ENCODE measurements around the gene BBS10. TPM values are rescaled to one million over a fixed set of nuclear protein-coding genes. Genes with fewer than 3 reads are reported as not detected.

The BBS10 gene
- total and polyA plus RNA-seq, 2 donors (not counting 1 experiment from before 2014, with no cell fraction given) = 1.9 to 12.9 TPM

DNA sequence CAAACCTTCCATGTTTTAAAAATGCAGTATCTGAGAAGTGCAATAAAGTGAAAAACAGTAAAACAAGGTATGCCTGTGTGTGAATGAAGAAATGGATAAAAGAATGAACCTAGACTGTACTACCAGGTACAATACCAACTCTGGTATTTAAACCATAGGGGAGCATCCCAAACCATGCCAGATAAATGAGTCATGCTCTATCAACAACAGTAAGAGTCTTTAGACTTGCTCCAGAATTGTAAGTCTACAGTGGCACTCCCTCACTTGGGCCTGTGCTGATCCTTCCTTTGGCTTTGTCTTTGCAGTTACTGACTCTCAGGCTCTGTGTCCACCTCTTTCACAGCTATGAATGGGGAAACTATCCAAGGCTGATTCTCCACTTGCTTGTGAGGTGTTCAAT is 38.1 kb downstream of the BBS10 start:
- no peak overlapping the region for H2AFZ ChIP-seq (ENCODE audit: insufficient read depth, low read depth, low read length, poor library complexity, severe bottlenecking)
- H3K36me3 ChIP-seq (replicated peaks in 1 of 2; ENCODE audit: control extremely low read depth in 1 of 2, control insufficient read depth in 1 of 2, extremely low read depth in 1 of 2, insufficient read depth in 2 of 2, low read length in 1 of 2) = no peaks in the 10 kb centered on the region
- H3K4me1 ChIP-seq (ENCODE audit: control insufficient read depth in 2 of 2, insufficient read depth in 2 of 2, low read length in 2 of 2) = no peaks in the 10 kb centered on the region
- Mint-ChIP-seq H3K27me3 (peaks cover 12% of the 10 kb centered on the region), H3K4me3 (no peak overlapping the region), H3K4me1 (peaks cover 3% of the 10 kb centered on the region), H3K9me3 (ENCODE audit: insufficient read depth) (no peaks in the 10 kb centered on the region), H3K27ac (no peak overlapping the region)
- H3K4me2 ChIP-seq (replicated peaks; ENCODE audit: low read depth, low read length, poor library complexity, severe bottlenecking) = no peak overlapping the region
- no peak for TF ChIP-seq EZH2 (IDR thresholded peaks at IDR 0.05; ENCODE audit: borderline replicate concordance, insufficient read depth, low read depth, low read length, poor library complexity, severe bottlenecking)
- TF ChIP-seq, protein P1, sequence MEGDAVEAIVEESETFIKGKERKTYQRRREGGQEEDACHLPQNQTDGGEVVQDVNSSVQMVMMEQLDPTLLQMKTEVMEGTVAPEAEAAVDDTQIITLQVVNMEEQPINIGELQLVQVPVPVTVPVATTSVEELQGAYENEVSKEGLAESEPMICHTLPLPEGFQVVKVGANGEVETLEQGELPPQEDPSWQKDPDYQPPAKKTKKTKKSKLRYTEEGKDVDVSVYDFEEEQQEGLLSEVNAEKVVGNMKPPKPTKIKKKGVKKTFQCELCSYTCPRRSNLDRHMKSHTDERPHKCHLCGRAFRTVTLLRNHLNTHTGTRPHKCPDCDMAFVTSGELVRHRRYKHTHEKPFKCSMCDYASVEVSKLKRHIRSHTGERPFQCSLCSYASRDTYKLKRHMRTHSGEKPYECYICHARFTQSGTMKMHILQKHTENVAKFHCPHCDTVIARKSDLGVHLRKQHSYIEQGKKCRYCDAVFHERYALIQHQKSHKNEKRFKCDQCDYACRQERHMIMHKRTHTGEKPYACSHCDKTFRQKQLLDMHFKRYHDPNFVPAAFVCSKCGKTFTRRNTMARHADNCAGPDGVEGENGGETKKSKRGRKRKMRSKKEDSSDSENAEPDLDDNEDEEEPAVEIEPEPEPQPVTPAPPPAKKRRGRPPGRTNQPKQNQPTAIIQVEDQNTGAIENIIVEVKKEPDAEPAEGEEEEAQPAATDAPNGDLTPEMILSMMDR (IDR thresholded peaks at IDR 0.05) = no peak
- DNase-seq (no peak), ATAC-seq (ENCODE audit: low read depth) (no peak)
- H3K9ac ChIP-seq (ENCODE audit: low read length) = no peak overlapping the region
- H3K9me3 ChIP-seq (ENCODE audit: control extremely low read depth in 1 of 3, control insufficient read depth in 2 of 3, insufficient read depth in 1 of 3, low read length in 2 of 3) = no peaks in the 10 kb centered on the region
- peaks cover 0 to 9% (median 1%) of the 10 kb centered on the region in 4 experiments for H3K27me3 ChIP-seq (replicated peaks in 1 of 4; ENCODE audit: control extremely low read depth in 1 of 4, control insufficient read depth in 3 of 4, insufficient read depth in 4 of 4, low read length in 3 of 4)
- ChIA-PET CTCF (no interaction called here), POLR2A (no interaction called here)
- no peak overlapping the region for H3K27ac ChIP-seq (ENCODE audit: low read length in 2 of 2)
- H3K4me3 ChIP-seq (ENCODE audit: control extremely low read depth in 1 of 5, extremely low read depth in 1 of 5, insufficient read depth in 1 of 5, low read depth in 2 of 5, low read length in 4 of 5) = no peak overlapping the region
- no peaks in the 10 kb centered on the region for H4K20me1 ChIP-seq (ENCODE audit: control insufficient read depth, insufficient read depth, low read length, poor library complexity, severe bottlenecking)
- intact Hi-C loops (cut with micrococcal nuclease) = no loop called here
- no peaks in the 10 kb centered on the region for H3K79me2 ChIP-seq (ENCODE audit: control insufficient read depth, insufficient read depth, low read length)

DNA sequence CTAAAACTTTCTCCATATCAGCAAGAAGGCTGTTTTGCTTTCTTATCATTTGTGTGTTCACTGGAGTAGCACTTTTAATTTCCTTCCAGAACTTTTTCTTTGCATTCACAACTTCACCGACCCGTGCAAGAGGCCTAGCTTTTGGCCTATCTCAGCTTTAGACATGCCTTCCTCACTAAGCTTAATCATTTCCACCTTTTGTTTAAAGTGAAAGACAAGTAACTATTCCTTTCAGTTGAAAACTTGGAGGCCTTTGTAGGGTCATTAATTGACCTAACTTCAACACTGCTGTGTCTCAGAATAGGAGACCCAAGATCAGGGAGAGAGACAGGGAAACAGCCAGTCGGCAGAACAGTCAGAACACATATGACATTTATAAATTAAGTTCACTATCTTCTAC is 39.3 kb downstream of the BBS10 start:
- Mint-ChIP-seq H3K4me1 (no peaks in the 10 kb centered on the region), H3K27ac (no peak overlapping the region), H3K27me3 (peaks cover 12% of the 10 kb centered on the region), H3K4me3 (no peak overlapping the region), H3K9me3 (ENCODE audit: insufficient read depth) (no peaks in the 10 kb centered on the region)
- Histone ChIP-seq H3K4me1 (ENCODE audit: control insufficient read depth in 2 of 2, insufficient read depth in 2 of 2, low read length in 2 of 2) (no peaks in the 10 kb centered on the region), H3K79me2 (ENCODE audit: control insufficient read depth, insufficient read depth, low read length) (no peaks in the 10 kb centered on the region), H3K36me3 (replicated peaks in 1 of 2; ENCODE audit: control extremely low read depth in 1 of 2, control insufficient read depth in 1 of 2, extremely low read depth in 1 of 2, insufficient read depth in 2 of 2, low read length in 1 of 2) (no peaks in the 10 kb centered on the region), H3K27me3 (replicated peaks in 1 of 4; ENCODE audit: control extremely low read depth in 1 of 4, control insufficient read depth in 3 of 4, insufficient read depth in 4 of 4, low read length in 3 of 4) (peaks cover 0 to 9% (median 1%) of the 10 kb centered on the region in 4 experiments), H2AFZ (ENCODE audit: insufficient read depth, low read depth, low read length, poor library complexity, severe bottlenecking) (no peak overlapping the region), H3K9me3 (ENCODE audit: control extremely low read depth in 1 of 3, control insufficient read depth in 2 of 3, insufficient read depth in 1 of 3, low read length in 2 of 3) (no peaks in the 10 kb centered on the region), H4K20me1 (ENCODE audit: control insufficient read depth, insufficient read depth, low read length, poor library complexity, severe bottlenecking) (no peaks in the 10 kb centered on the region), H3K9ac (ENCODE audit: low read length) (no peak overlapping the region), H3K4me2 (replicated peaks; ENCODE audit: low read depth, low read length, poor library complexity, severe bottlenecking) (no peak overlapping the region), H3K27ac (ENCODE audit: low read length in 2 of 2) (no peak overlapping the region), H3K4me3 (ENCODE audit: control extremely low read depth in 1 of 5, extremely low read depth in 1 of 5, insufficient read depth in 1 of 5, low read depth in 2 of 5, low read length in 4 of 5) (no peak overlapping the region)
- TF ChIP-seq EZH2 (IDR thresholded peaks at IDR 0.05; ENCODE audit: borderline replicate concordance, insufficient read depth, low read depth, low read length, poor library complexity, severe bottlenecking) = no peak
- TF ChIP-seq, protein P1 (IDR thresholded peaks at IDR 0.05) = no peak
- ChIA-PET POLR2A (no interaction called here), CTCF (no interaction called here)
- DNase-seq = no peak
- 43% methylated on average over 1 of the region's 3 CpGs for WGBS (ENCODE audit: insufficient coverage)
- no peak for ATAC-seq (ENCODE audit: low read depth)
- intact Hi-C loops (cut with micrococcal nuclease) = no loop called here

All from B cell (primary cell).